Tibial nerve (tissue), 4 donors: ENCODE data around the gene SPATS2L. TPM values are rescaled to one million over a fixed set of nuclear protein-coding genes. Genes with fewer than 3 reads are reported as not detected.
A peak's percentile ranks its signal among the peaks of the same experiment; 100 is the strongest.

Experiments
- DNase-seq, 2 donors: peaks; one replicate each; pipeline ENCODE4 v3.0.0-alpha.2; 2019; ENCODE audit warnings: low spot score in 2 of 2
- H3K27ac ChIP-seq, 4 donors: fragments of 200-600 bp; sonication (generic) in 3 of 4; one replicate each; pipeline ENCODE4 v1.5.1; 2017 to 2019; ENCODE audit warnings: mild to moderate bottlenecking in 1 of 4
- H3K27me3 ChIP-seq, 2 donors: fragments of 200-600 bp; sonication (generic) in 1 of 2; one replicate each; pipeline versions ENCODE4 v1.5.1 to v1.6.0; 2017 to 2019
- H3K36me3 ChIP-seq, 3 donors: fragments of 200-600 bp; sonication (generic); one replicate each; pipeline ENCODE4 v1.5.1; 2018 to 2019
- H3K4me1 ChIP-seq, 4 donors: fragments of 200-600 bp; sonication (generic) in 3 of 4; one replicate each; pipeline ENCODE4 v1.5.1; 2017 to 2019
- H3K4me3 ChIP-seq, 4 donors: fragments of 200-600 bp; sonication (generic) in 3 of 4; one replicate each; pipeline ENCODE4 v1.5.1; 2017 to 2019; ENCODE audit warnings: mild to moderate bottlenecking in 1 of 4, moderate library complexity in 1 of 4
- H3K9me3 ChIP-seq, 4 donors: fragments of 200-600 bp; sonication (generic) in 3 of 4; one replicate each; pipeline ENCODE4 v1.5.1; 2017 to 2019
- CTCF ChIP-seq, 5 experiments: fragments of 200-600 bp in 3 of 5; fragments of 450-650 bp in 2 of 5; sonication (generic) in 3 of 5; IDR thresholded peaks; one replicate each; pipeline ENCODE4 v1.5.1; 2016 to 2019; ENCODE audit warnings: antibody characterized with exemption in 5 of 5, mild to moderate bottlenecking in 3 of 5, moderate library complexity in 2 of 5
- EP300 ChIP-seq, 2 donors: sonication (generic); formaldehyde crosslinking; IDR thresholded peaks; one replicate each; pipeline ENCODE4 v1.6.1; 2017; ENCODE audit warnings: antibody characterized with exemption in 2 of 2, mild to moderate bottlenecking in 1 of 2
- POLR2A ChIP-seq, 2 donors: fragments of 450-650 bp; IDR thresholded peaks; one replicate each; pipeline ENCODE4 v1.6.1; 2017; ENCODE audit warnings: antibody characterized with exemption in 2 of 2, mild to moderate bottlenecking in 2 of 2, moderate library complexity in 2 of 2
- WGBS, 2 donors: methylation state at CpG; one replicate each; pipeline ENCODE4 v1.1.5; 2018; 5-methylcytosine and 5-hydroxymethylcytosine counted together
- total RNA-seq, 4 donors: library from RNA; depleted of rRNA; stranded (reverse); fragments of >200 nt; gene quantifications; one replicate each; pipeline ENCODE4 v1.1.0, GENCODE V29; 2016

SPATS2L gene
- total RNA-seq, 4 donors from 2014 or later = 50.9 to 74.1 (median 57.2) TPM

- H3K27ac ChIP-seq = peak overlapping the region in 2 of 4 donors; percentile 4 to 76
- H3K36me3 ChIP-seq = no peaks in the 10 kb centered on the region
- no peak for DNase-seq
- 68 to 81% methylated on average over 3 of the region's 3 CpGs for WGBS, 2 donors
- H3K27me3 ChIP-seq = no peaks in the 10 kb centered on the region
- peaks cover 3 to 80% (median 20%) of the 10 kb centered on the region in 4 donors for H3K4me1 ChIP-seq
- TF ChIP-seq EP300 (IDR thresholded peaks at IDR 0.05) (no peak), CTCF (IDR thresholded peaks at IDR 0.05) (no peak), POLR2A (IDR thresholded peaks at IDR 0.05) (no peak)
- no peak overlapping the region for H3K4me3 ChIP-seq
- no peaks in the 10 kb centered on the region for H3K9me3 ChIP-seq
Observed at GRCh38 chr2:200320991-200321390, 14.5 kb downstream of the SPATS2L start.

- Histone ChIP-seq H3K4me1 (peaks cover 3 to 70% (median 18%) of the 10 kb centered on the region in 4 donors), H3K27me3 (no peaks in the 10 kb centered on the region), H3K4me3 (no peak overlapping the region), H3K27ac (peak overlapping the region in 2 of 4 donors; percentile 38 to 44), H3K36me3 (no peaks in the 10 kb centered on the region), H3K9me3 (no peaks in the 10 kb centered on the region)
- TF ChIP-seq POLR2A (IDR thresholded peaks at IDR 0.05) (no peak), EP300 (IDR thresholded peaks at IDR 0.05) (no peak), CTCF (IDR thresholded peaks at IDR 0.05) (no peak)
- no peak for DNase-seq
- 45 to 47% methylated on average over 6 of the region's 6 CpGs for WGBS, 2 donors
Observed at GRCh38 chr2:200321780-200322534, 15.5 kb downstream of the SPATS2L start.

- TF ChIP-seq POLR2A (IDR thresholded peaks at IDR 0.05) (no peak), EP300 (IDR thresholded peaks at IDR 0.05) (no peak), CTCF (IDR thresholded peaks at IDR 0.05) (no peak)
- Histone ChIP-seq H3K9me3 (no peaks in the 10 kb centered on the region), H3K27ac (peak overlapping the region in 2 of 4 donors; percentile 38 to 44), H3K36me3 (no peaks in the 10 kb centered on the region), H3K4me3 (no peak overlapping the region), H3K4me1 (peaks cover 3 to 63% (median 18%) of the 10 kb centered on the region in 4 donors), H3K27me3 (no peaks in the 10 kb centered on the region)
- 78 to 84% methylated on average over 1 of the region's 1 CpG for WGBS, 2 donors
- DNase-seq = no peak
Observed at GRCh38 chr2:200322607-200323006, 16.1 kb downstream of the SPATS2L start.

- Histone ChIP-seq H3K27me3 (no peaks in the 10 kb centered on the region), H3K4me1 (peaks cover 3 to 53% (median 17%) of the 10 kb centered on the region in 4 donors), H3K4me3 (no peak overlapping the region), H3K9me3 (no peaks in the 10 kb centered on the region), H3K36me3 (no peaks in the 10 kb centered on the region), H3K27ac (no peak overlapping the region)
- DNase-seq = no peak
- TF ChIP-seq CTCF (IDR thresholded peaks at IDR 0.05) (no peak), POLR2A (IDR thresholded peaks at IDR 0.05) (no peak), EP300 (IDR thresholded peaks at IDR 0.05) (no peak)
- 54 to 55% methylated on average over 1 of the region's 1 CpG for WGBS, 2 donors
Observed at GRCh38 chr2:200324362-200324761, 17.9 kb downstream of the SPATS2L start.

- Histone ChIP-seq H3K36me3 (no peaks in the 10 kb centered on the region), H3K9me3 (no peaks in the 10 kb centered on the region), H3K4me3 (no peak overlapping the region), H3K27ac (peak overlapping the region in 1 of 4 donors; percentile 36), H3K4me1 (peaks cover 0 to 36% (median 12%) of the 10 kb centered on the region in 4 donors), H3K27me3 (no peaks in the 10 kb centered on the region)
- no peak for TF ChIP-seq POLR2A (IDR thresholded peaks at IDR 0.05)
- TF ChIP-seq CTCF (IDR thresholded peaks at IDR 0.05) = no peak
- no peak for TF ChIP-seq EP300 (IDR thresholded peaks at IDR 0.05)
- DNase-seq = no peak
- 78 to 79% methylated on average over 2 of the region's 2 CpGs for WGBS, 2 donors
Observed at GRCh38 chr2:200329384-200329783, 22.9 kb downstream of the SPATS2L start.
